ENCODE results near the gene LRRC7. TPM values are rescaled to one million over a fixed set of nuclear protein-coding genes. Genes with fewer than 3 reads are reported as not detected.

The LRRC7 gene
- total and polyA plus RNA-seq, 4 donors, result 6.1 TPM; not detected in 3

DNA sequence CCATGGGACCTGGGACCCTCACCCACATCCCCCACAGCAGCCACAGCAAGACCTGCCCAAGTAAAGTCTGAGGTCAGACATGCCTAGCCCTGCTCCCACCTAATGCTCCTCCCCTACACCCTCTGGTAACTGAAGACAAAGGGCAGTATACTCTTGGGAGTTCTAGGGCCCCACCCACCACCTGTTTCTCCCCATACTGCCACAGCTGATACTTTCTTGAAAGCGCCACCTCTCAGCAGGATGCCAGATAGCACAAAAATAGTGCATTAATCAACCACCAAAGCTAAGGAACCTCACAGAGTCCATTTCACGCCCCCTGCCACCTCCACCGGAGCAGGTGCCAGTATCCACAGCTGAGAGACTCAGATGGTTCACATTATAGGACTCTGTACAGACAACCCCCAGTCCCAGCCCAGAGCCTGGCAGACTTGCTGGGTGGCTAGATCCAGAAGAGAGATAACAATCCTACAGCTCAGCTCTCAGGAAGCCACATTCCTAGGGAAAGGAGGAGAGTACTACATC, 399.6 kb downstream of the LRRC7 start:
- WGBS, 2 donors, result 93 to 94% methylated on average over 3 of the region's 3 CpGs
- no peak overlapping the region for H3K27ac ChIP-seq (ENCODE audit: low read depth in 1 of 2, low read length in 1 of 2)
- no peak overlapping the region for H3K4me3 ChIP-seq
- no peak overlapping the region for H3K9ac ChIP-seq (ENCODE audit: insufficient read depth in 1 of 2, low read length in 2 of 2)
- no peaks in the 10 kb centered on the region for H3K27me3 ChIP-seq (ENCODE audit: control insufficient read depth in 3 of 3, insufficient read depth in 3 of 3, low read length in 2 of 3)
- no peaks in the 10 kb centered on the region for H3K4me1 ChIP-seq (ENCODE audit: control insufficient read depth in 5 of 5, insufficient read depth in 5 of 5, low read length in 5 of 5)
- ATAC-seq (ENCODE audit: insufficient read depth, low FRiP score) (no peak), DNase-seq (no peak)
- no peaks in the 10 kb centered on the region for H3K36me3 ChIP-seq (ENCODE audit: control insufficient read depth in 4 of 4, insufficient read depth in 4 of 4, low read length in 4 of 4)
- peaks cover 0 to 10% (median 1%) of the 10 kb centered on the region in 4 donors for H3K9me3 ChIP-seq (ENCODE audit: control insufficient read depth in 4 of 4, insufficient read depth in 3 of 4, low read length in 3 of 4)
- TF ChIP-seq, protein P1, sequence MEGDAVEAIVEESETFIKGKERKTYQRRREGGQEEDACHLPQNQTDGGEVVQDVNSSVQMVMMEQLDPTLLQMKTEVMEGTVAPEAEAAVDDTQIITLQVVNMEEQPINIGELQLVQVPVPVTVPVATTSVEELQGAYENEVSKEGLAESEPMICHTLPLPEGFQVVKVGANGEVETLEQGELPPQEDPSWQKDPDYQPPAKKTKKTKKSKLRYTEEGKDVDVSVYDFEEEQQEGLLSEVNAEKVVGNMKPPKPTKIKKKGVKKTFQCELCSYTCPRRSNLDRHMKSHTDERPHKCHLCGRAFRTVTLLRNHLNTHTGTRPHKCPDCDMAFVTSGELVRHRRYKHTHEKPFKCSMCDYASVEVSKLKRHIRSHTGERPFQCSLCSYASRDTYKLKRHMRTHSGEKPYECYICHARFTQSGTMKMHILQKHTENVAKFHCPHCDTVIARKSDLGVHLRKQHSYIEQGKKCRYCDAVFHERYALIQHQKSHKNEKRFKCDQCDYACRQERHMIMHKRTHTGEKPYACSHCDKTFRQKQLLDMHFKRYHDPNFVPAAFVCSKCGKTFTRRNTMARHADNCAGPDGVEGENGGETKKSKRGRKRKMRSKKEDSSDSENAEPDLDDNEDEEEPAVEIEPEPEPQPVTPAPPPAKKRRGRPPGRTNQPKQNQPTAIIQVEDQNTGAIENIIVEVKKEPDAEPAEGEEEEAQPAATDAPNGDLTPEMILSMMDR (IDR thresholded peaks at IDR 0.05; ENCODE audit: control extremely low read depth, extremely low read depth), result no peak

DNA sequence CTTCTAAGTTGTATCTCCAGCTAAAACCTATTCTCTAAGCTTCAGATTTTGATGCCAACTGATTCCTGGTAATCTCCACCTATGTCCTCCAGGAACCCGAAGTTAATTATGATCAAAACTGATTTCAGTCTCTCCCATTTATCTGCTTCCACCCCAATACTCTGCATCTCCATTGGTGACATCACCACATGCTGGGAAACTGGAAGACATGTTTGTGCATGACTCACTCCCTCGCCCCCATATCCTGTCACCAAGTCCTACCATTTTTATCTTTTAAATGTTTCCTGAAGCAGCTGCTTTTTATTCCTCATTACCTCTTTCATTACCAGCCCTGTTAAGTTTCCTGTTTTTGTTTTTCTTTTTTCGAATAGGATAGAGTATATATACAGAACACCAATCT, 409.2 kb downstream of the LRRC7 start:
- ATAC-seq (ENCODE audit: insufficient read depth, low FRiP score), result no peak
- WGBS, 2 donors, result 62 to 63% methylated on average over 3 of the region's 3 CpGs
- no peaks in the 10 kb centered on the region for H3K27me3 ChIP-seq (ENCODE audit: control insufficient read depth in 3 of 3, insufficient read depth in 3 of 3, low read length in 2 of 3)
- H3K36me3 ChIP-seq (ENCODE audit: control insufficient read depth in 4 of 4, insufficient read depth in 4 of 4, low read length in 4 of 4), result no peaks in the 10 kb centered on the region
- H3K4me3 ChIP-seq, result no peak overlapping the region
- no peaks in the 10 kb centered on the region for H3K4me1 ChIP-seq (ENCODE audit: control insufficient read depth in 5 of 5, insufficient read depth in 5 of 5, low read length in 5 of 5)
- H3K9me3 ChIP-seq (ENCODE audit: control insufficient read depth in 4 of 4, insufficient read depth in 3 of 4, low read length in 3 of 4), result no peaks in the 10 kb centered on the region
- DNase-seq, result peak in 1 of 3 donors; percentile 12
- no peak overlapping the region for H3K9ac ChIP-seq (ENCODE audit: insufficient read depth in 1 of 2, low read length in 2 of 2)
- H3K27ac ChIP-seq (ENCODE audit: low read depth in 1 of 2, low read length in 1 of 2), result no peak overlapping the region
- TF ChIP-seq, protein P1 (IDR thresholded peaks at IDR 0.05; ENCODE audit: control extremely low read depth, extremely low read depth), result no peak

DNA sequence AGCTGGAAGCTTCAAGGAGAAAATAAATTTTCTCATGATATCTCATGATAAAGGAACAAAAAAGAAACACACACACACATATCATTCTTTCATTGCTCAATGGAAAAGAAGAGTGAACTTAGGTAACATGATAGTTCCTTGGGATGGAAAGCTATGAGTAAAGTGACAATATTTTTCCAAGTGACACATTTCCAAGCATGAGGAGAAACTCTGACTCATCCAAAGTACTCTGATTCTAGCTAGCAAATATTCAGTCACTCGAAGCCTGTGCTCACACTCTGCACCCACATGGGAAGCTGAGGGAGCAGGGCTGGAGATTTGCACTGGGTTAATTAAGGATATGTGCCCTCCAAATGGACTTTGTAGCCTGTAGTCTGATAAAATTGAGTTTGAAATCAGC, 415.3 kb downstream of the LRRC7 start:
- Histone ChIP-seq H3K4me1 (ENCODE audit: control insufficient read depth in 5 of 5, insufficient read depth in 5 of 5, low read length in 5 of 5) (no peaks in the 10 kb centered on the region), H3K4me3 (no peak overlapping the region), H3K27me3 (ENCODE audit: control insufficient read depth in 3 of 3, insufficient read depth in 3 of 3, low read length in 2 of 3) (no peaks in the 10 kb centered on the region), H3K9me3 (ENCODE audit: control insufficient read depth in 4 of 4, insufficient read depth in 3 of 4, low read length in 3 of 4) (no peaks in the 10 kb centered on the region), H3K36me3 (ENCODE audit: control insufficient read depth in 4 of 4, insufficient read depth in 4 of 4, low read length in 4 of 4) (no peaks in the 10 kb centered on the region), H3K9ac (ENCODE audit: insufficient read depth in 1 of 2, low read length in 2 of 2) (no peak overlapping the region), H3K27ac (ENCODE audit: low read depth in 1 of 2, low read length in 1 of 2) (no peak overlapping the region)
- DNase-seq (no peak), ATAC-seq (ENCODE audit: insufficient read depth, low FRiP score) (no peak)
- 65 to 79% methylated on average over 1 of the region's 1 CpG for WGBS, 2 donors
- TF ChIP-seq, protein P1 (IDR thresholded peaks at IDR 0.05; ENCODE audit: control extremely low read depth, extremely low read depth), result no peak

DNA sequence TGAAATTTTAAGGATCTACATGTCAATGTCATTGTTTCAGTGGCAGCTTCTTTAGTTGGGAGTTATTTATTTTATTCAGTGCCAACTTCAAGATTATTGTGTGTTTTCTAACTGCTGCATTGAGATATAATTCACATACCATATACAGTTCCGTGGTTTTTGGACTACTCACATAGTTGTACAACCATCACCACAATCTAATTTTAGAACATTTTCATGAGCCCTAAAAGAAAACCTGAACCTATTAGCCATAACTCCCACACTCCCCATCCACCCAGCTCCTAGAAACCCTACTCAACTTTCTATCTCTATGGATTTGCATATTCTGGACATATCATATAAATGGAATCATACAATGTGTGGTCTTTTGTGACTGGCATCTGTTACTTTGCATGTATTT, 417.7 kb downstream of the LRRC7 start:
- Histone ChIP-seq H3K4me1 (ENCODE audit: control insufficient read depth in 5 of 5, insufficient read depth in 5 of 5, low read length in 5 of 5) (no peaks in the 10 kb centered on the region), H3K9ac (ENCODE audit: insufficient read depth in 1 of 2, low read length in 2 of 2) (no peak overlapping the region), H3K27ac (ENCODE audit: low read depth in 1 of 2, low read length in 1 of 2) (no peak overlapping the region), H3K27me3 (ENCODE audit: control insufficient read depth in 3 of 3, insufficient read depth in 3 of 3, low read length in 2 of 3) (no peaks in the 10 kb centered on the region), H3K4me3 (no peak overlapping the region), H3K36me3 (ENCODE audit: control insufficient read depth in 4 of 4, insufficient read depth in 4 of 4, low read length in 4 of 4) (no peaks in the 10 kb centered on the region), H3K9me3 (ENCODE audit: control insufficient read depth in 4 of 4, insufficient read depth in 3 of 4, low read length in 3 of 4) (no peaks in the 10 kb centered on the region)
- TF ChIP-seq, protein P1 (IDR thresholded peaks at IDR 0.05; ENCODE audit: control extremely low read depth, extremely low read depth), result no peak
- WGBS, 2 donors, result 89 to 96% methylated on average over 1 of the region's 1 CpG
- ATAC-seq (ENCODE audit: insufficient read depth, low FRiP score), result no peak
- no peak for DNase-seq

All from lung (tissue), 12 donors.